Naive thymus-derived CD8-positive, alpha-beta T cell (primary cell): ENCODE measurements around the gene UPF3B. TPM values are rescaled to one million over a fixed set of nuclear protein-coding genes. Genes with fewer than 3 reads are reported as not detected.
A peak's percentile ranks its signal among the peaks of the same experiment; 100 is the strongest.
"Not testable (repeated sequence)": the region's sequence is repeated elsewhere in the genome, so short reads cannot be mapped to it uniquely, and the experiment has no call there.

ENCODE experiments used
- ATAC-seq, 2 donors: fragments of 150-1000 bp; cut with Tn5 transposase in 1 of 2; sonication (Bioruptor Pico), chemical (Tn5 transposase) in 1 of 2; 1 replicate in 1 of 2; 2 replicates in 1 of 2; pipeline ENCODE4 v1.10.0; 2021; ENCODE audit warnings: mild to moderate bottlenecking in 2 of 2, moderate library complexity in 2 of 2
- POLR2A ChIA-PET: fragments of 350-600 bp; sonication (Branson Sonifier 250); formaldehyde crosslinking; loops from one replicate; lab custom pipeline; 2021; ENCODE audit warnings: antibody characterized with exemption; lab: Charles Lee
- DNase-seq, 10 donors: peaks; one replicate each; pipeline versions ENCODE4 v3.0.0 to v3.0.0-alpha.2; 2020 to 2022
- H3K27ac Mint-ChIP-seq, 10 donors: one replicate each; pipeline ENCODE4 v1.8.0; 2020 to 2022; ENCODE audit warnings: mild to moderate bottlenecking in 10 of 10, mixed read lengths in 10 of 10, moderate library complexity in 4 of 10, inconsistent platforms in 1 of 10
- H3K27me3 Mint-ChIP-seq, 5 donors: one replicate each; pipeline ENCODE4 v1.8.0; 2021 to 2022; ENCODE audit warnings: mixed read lengths in 5 of 5
- H3K36me3 Mint-ChIP-seq, 3 donors: one replicate each; pipeline ENCODE4 v1.8.0; 2020 to 2022; ENCODE audit warnings: mixed read lengths in 3 of 3, mild to moderate bottlenecking in 2 of 3, inconsistent platforms in 1 of 3
- H3K4me1 Mint-ChIP-seq, 4 donors: one replicate each; pipeline ENCODE4 v1.8.0; 2021 to 2022; ENCODE audit warnings: mixed read lengths in 4 of 4
- H3K4me3 Mint-ChIP-seq, 10 donors: one replicate each; pipeline ENCODE4 v1.8.0; 2020 to 2022; ENCODE audit warnings: mild to moderate bottlenecking in 10 of 10, mixed read lengths in 10 of 10, moderate library complexity in 6 of 10, inconsistent platforms in 1 of 10
- H3K9me3 Mint-ChIP-seq, 9 donors: one replicate each; pipeline ENCODE4 v1.8.0; 2020 to 2022; ENCODE audit warnings: mixed read lengths in 9 of 9, mild to moderate bottlenecking in 3 of 9, inconsistent platforms in 1 of 9, moderate library complexity in 1 of 9
- polyA plus RNA-seq, 3 donors: library from polyadenylated mRNA; unstranded; fragments of 300-500 nt; fragmentation: Illumina TruSeq; gene quantifications; one replicate each; pipeline ENCODE4 v1.2.3, GENCODE V29; 2021
- total RNA-seq, 8 experiments: library from RNA in 2 of 8; stranded (reverse) in 2 of 8; gene quantifications; one replicate each; pipeline ENCODE4 v1.2.3 and lab custom pipeline; 2021 to 2026

The UPF3B gene
- total and polyA plus RNA-seq, 5 experiments from 2014 or later = 8.6 to 16.8 (median 11.0) TPM

- no peak overlapping the region for H3K27ac Mint-ChIP-seq
- H3K9me3 Mint-ChIP-seq = no peaks in the 10 kb centered on the region
- no peak overlapping the region for H3K4me3 Mint-ChIP-seq
- no peak for DNase-seq
- no peak for ATAC-seq
- POLR2A ChIA-PET = interaction anchor here (0.6 kb wide), 1 partner anchor 311 kb away, joined by 3 read pairs; no protein-coding TSS in a partner anchor
- H3K4me1 Mint-ChIP-seq = peaks cover 0 to 11% (median 3%) of the 10 kb centered on the region in 4 donors
- no peaks in the 10 kb centered on the region for H3K36me3 Mint-ChIP-seq
- no peaks in the 10 kb centered on the region for H3K27me3 Mint-ChIP-seq
These were observed 35.6 kb downstream of the UPF3B start for GRCh38 chrX:119817130-119817690.

GRCh38 chrX:119816300-119816699 lies 36.5 kb downstream of the UPF3B start:
- DNase-seq = no peak
- H3K27ac Mint-ChIP-seq = no peak overlapping the region
- POLR2A ChIA-PET = no interaction called here
- peaks cover 0 to 1% (median 0%) of the 10 kb centered on the region in 4 donors for H3K4me1 Mint-ChIP-seq
- no peaks in the 10 kb centered on the region for H3K9me3 Mint-ChIP-seq
- no peak overlapping the region for H3K4me3 Mint-ChIP-seq
- no peak for ATAC-seq
- H3K36me3 Mint-ChIP-seq = no peaks in the 10 kb centered on the region
- no peaks in the 10 kb centered on the region for H3K27me3 Mint-ChIP-seq

GRCh38 chrX:119809185-119809666 lies 43.5 kb downstream of the UPF3B start:
- no peaks in the 10 kb centered on the region for H3K4me1 Mint-ChIP-seq
- ATAC-seq (no peak), DNase-seq (no peak)
- H3K27ac Mint-ChIP-seq = peak overlapping the region in 1 of 10 donors; percentile 13
- H3K36me3 Mint-ChIP-seq = peaks cover 2 to 6% (median 5%) of the 10 kb centered on the region in 3 donors
- H3K4me3 Mint-ChIP-seq = no peak overlapping the region
- POLR2A ChIA-PET = no interaction called here
- peaks cover 0 to 2% (median 0%) of the 10 kb centered on the region in 9 donors for H3K9me3 Mint-ChIP-seq
- H3K27me3 Mint-ChIP-seq = no peaks in the 10 kb centered on the region

- DNase-seq, H3K4me1 Mint-ChIP-seq, H3K27ac Mint-ChIP-seq, H3K9me3 Mint-ChIP-seq, H3K27me3 Mint-ChIP-seq, H3K36me3 Mint-ChIP-seq, POLR2A ChIA-PET, H3K4me3 Mint-ChIP-seq, ATAC-seq: not testable (repeated sequence)
These were observed 44.3 kb downstream of the UPF3B start for GRCh38 chrX:119808461-119808860.

- ATAC-seq = no peak
- no peaks in the 10 kb centered on the region for H3K9me3 Mint-ChIP-seq
These were observed 50.2 kb downstream of the UPF3B start for GRCh38 chrX:119802546-119802945.

GRCh38 chrX:119801253-119802221 lies 51.2 kb downstream of the UPF3B start:
- Mint-ChIP-seq H3K9me3 (no peaks in the 10 kb centered on the region), H3K36me3 (peaks cover 0 to 6% (median 4%) of the 10 kb centered on the region in 3 donors), H3K27me3 (no peaks in the 10 kb centered on the region), H3K4me1 (peaks cover 0 to 1% (median 0%) of the 10 kb centered on the region in 4 donors), H3K27ac (no peak overlapping the region), H3K4me3 (no peak overlapping the region)
- DNase-seq (no peak), ATAC-seq (no peak)
- POLR2A ChIA-PET = no interaction called here

More at GRCh38 chrX:119802546-119802945, 50.2 kb downstream of the UPF3B start:
- Mint-ChIP-seq H3K4me3 (no peak overlapping the region), H3K27ac (peak overlapping the region in 1 of 10 donors; percentile 15), H3K27me3 (no peaks in the 10 kb centered on the region), H3K36me3 (peaks cover 0 to 6% (median 4%) of the 10 kb centered on the region in 3 donors), H3K4me1 (no peaks in the 10 kb centered on the region)
- POLR2A ChIA-PET = no interaction called here
- DNase-seq = no peak

GRCh38 chrX:119791437-119792231 lies 61.1 kb downstream of the UPF3B start, which contains the start of gene RPL39:
Gene RPL39 (minus strand): TSS chrX:119791630. CDS start chrX:119791576, 54 bp downstream.
- H3K4me3 Mint-ChIP-seq = peak within 1 kb of the TSS; percentile 92 to 97 (median 95)
- no peaks in the 10 kb centered on the region for H3K27me3 Mint-ChIP-seq
- H3K9me3 Mint-ChIP-seq = no peaks in the 10 kb centered on the region
- POLR2A ChIA-PET = interaction anchor here (0.5 to 3.1 kb wide), 26 partner anchors 10 to 323 kb away, joined by 3 to 43 read pairs (median 4); partner anchors contain the start of genes NDUFA1, NKRF, RNF113A and SEPTIN6
- peak within 1 kb of the TSS; percentile 94 to 98 (median 97) for H3K27ac Mint-ChIP-seq
- DNase-seq = peak; percentile 60 to 90 (median 80)
- H3K4me1 Mint-ChIP-seq = peaks cover 0 to 46% (median 28%) of the 10 kb centered on the region in 4 donors
- peak; percentile 93 for ATAC-seq
- peaks cover 0 to 37% (median 4%) of the 10 kb centered on the region in 3 donors for H3K36me3 Mint-ChIP-seq

GRCh38 chrX:119790977-119791436 lies 61.8 kb downstream of the UPF3B start:
- H3K4me1 Mint-ChIP-seq = peaks cover 0 to 48% (median 30%) of the 10 kb centered on the region in 4 donors
- H3K36me3 Mint-ChIP-seq = peaks cover 0 to 40% (median 4%) of the 10 kb centered on the region in 3 donors
- no peaks in the 10 kb centered on the region for H3K9me3 Mint-ChIP-seq
- peak; percentile 23 to 38 for ATAC-seq
- no peaks in the 10 kb centered on the region for H3K27me3 Mint-ChIP-seq
- peak overlapping the region; percentile 94 to 98 (median 97) for H3K27ac Mint-ChIP-seq
- POLR2A ChIA-PET = interaction anchor here (0.5 to 3.1 kb wide), 20 partner anchors 9 to 308 kb away, joined by 3 to 43 read pairs (median 4); partner anchors contain the start of genes NDUFA1, NKRF, RNF113A and SOWAHD
- peak in 9 of 10 donors; percentile 7 to 64 (median 26) for DNase-seq
- H3K4me3 Mint-ChIP-seq = peak overlapping the region; percentile 92 to 97 (median 95)

- Mint-ChIP-seq H3K27ac (peak overlapping the region in 8 of 10 donors; percentile 0 to 64 (median 34)), H3K27me3 (no peaks in the 10 kb centered on the region), H3K36me3 (peaks cover 0 to 72% (median 5%) of the 10 kb centered on the region in 3 donors), H3K4me3 (peak overlapping the region in 1 of 10 donors; percentile 38), H3K4me1 (peaks cover 0 to 43% (median 31%) of the 10 kb centered on the region in 4 donors), H3K9me3 (no peaks in the 10 kb centered on the region)
- ATAC-seq (peak; percentile 71 to 73), DNase-seq (peak; percentile 9 to 67 (median 41))
- POLR2A ChIA-PET = interaction anchor here (0.7 to 1.2 kb wide), 3 partner anchors 55 to 182 kb away, joined by 3 to 4 read pairs (median 3); no protein-coding TSS in a partner anchor
These were observed 67.9 kb downstream of the UPF3B start for GRCh38 chrX:119784747-119785446.
